Measurements from ENCODE around the gene VPS39.

DNA sequence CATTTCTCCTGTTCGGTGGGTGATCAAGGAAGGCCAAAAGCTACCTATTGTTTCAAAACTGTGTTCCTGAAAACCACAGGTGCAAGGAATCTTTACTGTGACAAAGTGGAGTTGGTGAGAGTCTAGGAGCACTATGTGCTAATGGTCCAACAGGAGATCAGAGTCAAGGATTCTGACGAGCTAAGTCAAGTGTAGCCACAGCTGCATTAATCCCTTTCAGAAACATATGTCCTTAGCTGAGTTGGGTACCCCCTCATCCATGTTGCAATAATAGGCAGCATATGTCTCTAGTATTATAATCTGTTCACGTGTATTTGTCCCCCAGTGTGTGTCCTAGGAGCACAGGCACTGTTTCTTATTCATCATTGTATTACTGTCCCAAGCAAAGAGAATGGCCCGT, 1.7 kb downstream of the VPS39 start:
- no peak for TF ChIP-seq EZH2 (IDR thresholded peaks at IDR 0.05; ENCODE audit: borderline replicate concordance, low read length)
- no peak for TF ChIP-seq CTCF (conservative IDR thresholded peaks at IDR 0.05 in 1 of 2, IDR thresholded peaks at IDR 0.05 in 1 of 2; ENCODE audit: extremely low read depth in 1 of 2, insufficient read depth in 1 of 2, low read depth in 1 of 2, low read length in 2 of 2)
